ENCODE data around the gene CDK5R2. TPM values are rescaled to one million over a fixed set of nuclear protein-coding genes. Genes with fewer than 3 reads are reported as not detected.

Gene CDK5R2
- total and polyA plus RNA-seq, 2 of the 13 experiments (the other 11 are each of a cell fraction or from before 2014, with no cell fraction given): not detected

DNA sequence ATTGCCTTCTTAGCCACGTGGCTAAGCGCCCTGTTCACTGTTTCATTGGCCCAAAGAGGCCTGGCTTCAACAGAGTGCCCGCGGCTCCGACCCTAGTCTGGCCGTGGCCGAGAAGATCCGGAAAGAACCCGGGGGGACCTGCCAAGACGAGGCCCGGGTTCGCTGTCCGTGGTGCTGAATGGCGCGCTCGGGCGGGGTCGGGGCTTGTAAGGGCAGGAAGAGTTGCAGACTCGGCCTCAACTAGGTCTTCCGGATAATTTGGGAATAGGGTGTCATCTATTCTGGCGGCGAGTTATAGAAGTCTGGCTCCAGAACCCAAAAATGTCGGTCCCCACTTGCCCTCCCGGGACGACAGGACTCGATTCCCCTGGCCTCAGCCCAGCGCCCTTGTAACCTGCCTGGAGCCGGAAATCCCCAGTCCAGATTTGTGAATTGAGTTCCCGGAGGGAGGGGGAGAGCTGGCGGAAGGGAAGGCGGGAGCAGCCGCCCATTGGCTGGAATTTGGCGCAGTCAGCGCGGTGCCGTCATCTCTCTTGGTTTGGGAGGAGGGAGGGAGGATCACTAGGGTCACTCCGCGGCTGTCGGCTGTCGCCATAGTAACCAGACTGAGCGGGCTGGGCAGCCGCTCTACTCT is 3.5 kb downstream of the CDK5R2 start (continued):
- TF ChIP-seq SMYD3 (CRISPR knock-in tag; IDR thresholded peaks at IDR 0.05) (peak; percentile 73; the same call in 1 of the 2 replicates), SMARCC2 (IDR thresholded peaks at IDR 0.05) (no peak), ZSCAN25 (CRISPR knock-in tag; IDR thresholded peaks at IDR 0.05) (peak; percentile 57; the same call in 1 of the 2 replicates), TP53 (CRISPR knock-in tag; conservative IDR thresholded peaks at IDR 0.05) (0 out of 2 replicates have a peak, but pooled peaks have one; percentile 45), FOSL1 (CRISPR knock-in tag; IDR thresholded peaks at IDR 0.05; ENCODE audit: borderline replicate concordance) (0 out of 2 replicates have a peak, but pooled peaks have one; percentile 30), ELF3 (CRISPR knock-in tag; IDR thresholded peaks at IDR 0.05) (peak; percentile 66; the same call in 1 of the 2 replicates), GABPA (IDR thresholded peaks at IDR 0.05; ENCODE audit: low read depth, low read length) (peak; percentile 7; the same call in 1 of the 2 replicates), GABPA (CRISPR knock-in tag; IDR thresholded peaks at IDR 0.05; ENCODE audit: low read depth) (peak; percentile 65), TOPORS (CRISPR knock-in tag; IDR thresholded peaks at IDR 0.05) (peak; percentile 67; the same call in 1 of the 2 replicates), TAF1 (CRISPR knock-in tag; IDR thresholded peaks at IDR 0.05) (0 out of 2 replicates have a peak, but pooled peaks have one; percentile 37), SAP130 (CRISPR knock-in tag; IDR thresholded peaks at IDR 0.05; ENCODE audit: low read depth) (peak; percentile 71), FOXM1 (CRISPR knock-in tag; IDR thresholded peaks at IDR 0.05) (peak; percentile 40; the same call in 1 of the 2 replicates), ZNF264 (CRISPR knock-in tag; IDR thresholded peaks at IDR 0.05) (peak; percentile 86), NR3C1 (CRISPR knock-in tag; IDR thresholded peaks at IDR 0.05) (no peak), ZNF841 (CRISPR knock-in tag; IDR thresholded peaks at IDR 0.05; ENCODE audit: borderline replicate concordance) (no peak), ZNF558 (CRISPR knock-in tag; IDR thresholded peaks at IDR 0.05; ENCODE audit: borderline replicate concordance) (peak; percentile 86; the same call in 1 of the 2 replicates), SP140L (CRISPR knock-in tag; IDR thresholded peaks at IDR 0.05; ENCODE audit: borderline replicate concordance) (peak; percentile 89; the same call in 1 of the 2 replicates), ZNF350 (CRISPR knock-in tag; IDR thresholded peaks at IDR 0.05; ENCODE audit: borderline replicate concordance, low read depth) (no peak; the same call in 1 of the 2 replicates), MAFF (IDR thresholded peaks at IDR 0.05; ENCODE audit: low read depth, low read length) (no peak), KDM5B (CRISPR knock-in tag; IDR thresholded peaks at IDR 0.05; ENCODE audit: borderline replicate concordance) (peak; percentile 83; the same call in 1 of the 2 replicates), ZMAT3 (CRISPR knock-in tag; conservative IDR thresholded peaks at IDR 0.05) (peak; percentile 98), FOXO1 (CRISPR knock-in tag; IDR thresholded peaks at IDR 0.05) (peak; percentile 52), ARID4A (CRISPR knock-in tag; IDR thresholded peaks at IDR 0.05; ENCODE audit: borderline replicate concordance) (peak; percentile 63; the same call in 1 of the 2 replicates)
- TF ChIP-seq, protein P1, sequence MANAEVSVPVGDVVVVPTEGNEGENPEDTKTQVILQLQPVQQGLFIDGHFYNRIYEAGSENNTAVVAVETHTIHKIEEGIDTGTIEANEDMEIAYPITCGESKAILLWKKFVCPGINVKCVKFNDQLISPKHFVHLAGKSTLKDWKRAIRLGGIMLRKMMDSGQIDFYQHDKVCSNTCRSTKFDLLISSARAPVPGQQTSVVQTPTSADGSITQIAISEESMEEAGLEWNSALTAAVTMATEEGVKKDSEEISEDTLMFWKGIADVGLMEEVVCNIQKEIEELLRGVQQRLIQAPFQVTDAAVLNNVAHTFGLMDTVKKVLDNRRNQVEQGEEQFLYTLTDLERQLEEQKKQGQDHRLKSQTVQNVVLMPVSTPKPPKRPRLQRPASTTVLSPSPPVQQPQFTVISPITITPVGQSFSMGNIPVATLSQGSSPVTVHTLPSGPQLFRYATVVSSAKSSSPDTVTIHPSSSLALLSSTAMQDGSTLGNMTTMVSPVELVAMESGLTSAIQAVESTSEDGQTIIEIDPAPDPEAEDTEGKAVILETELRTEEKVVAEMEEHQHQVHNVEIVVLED (CRISPR knock-in tag; IDR thresholded peaks at IDR 0.05; ENCODE audit: borderline replicate concordance): peak; percentile 33; the same call in 1 of the 2 replicates
- TF ChIP-seq, protein P2, sequence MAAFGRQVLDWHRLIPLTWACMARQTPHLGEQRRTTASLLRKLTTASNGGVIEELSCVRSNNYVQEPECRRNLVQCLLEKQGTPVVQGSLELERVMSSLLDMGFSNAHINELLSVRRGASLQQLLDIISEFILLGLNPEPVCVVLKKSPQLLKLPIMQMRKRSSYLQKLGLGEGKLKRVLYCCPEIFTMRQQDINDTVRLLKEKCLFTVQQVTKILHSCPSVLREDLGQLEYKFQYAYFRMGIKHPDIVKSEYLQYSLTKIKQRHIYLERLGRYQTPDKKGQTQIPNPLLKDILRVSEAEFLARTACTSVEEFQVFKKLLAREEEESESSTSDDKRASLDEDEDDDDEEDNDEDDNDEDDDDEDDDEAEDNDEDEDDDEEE (CRISPR knock-in tag; IDR thresholded peaks at IDR 0.05): peak; percentile 91; the same call in 1 of the 2 replicates
